ENCODE results near the gene PCCA. TPM values are rescaled to one million over a fixed set of nuclear protein-coding genes. Genes with fewer than 3 reads are reported as not detected.

PCCA gene
- total and polyA plus RNA-seq, 2 donors from 2014 or later, result 86.2 to 222 TPM

- Histone ChIP-seq H3K9me3 (ENCODE audit: control insufficient read depth in 2 of 3, insufficient read depth in 1 of 3, low read length in 3 of 3) (peaks cover 0 to 2% (median 0%) of the 10 kb centered on the region in 3 donors), H3K4me3 (ENCODE audit: low read length in 3 of 3) (no peak overlapping the region), H3K27ac (ENCODE audit: low read depth in 2 of 2, low read length in 2 of 2) (no peak overlapping the region), H3K36me3 (ENCODE audit: control insufficient read depth in 2 of 3, insufficient read depth in 3 of 3, low read length in 3 of 3) (peaks cover 0 to 12% (median 0%) of the 10 kb centered on the region in 3 donors), H3K27me3 (ENCODE audit: control insufficient read depth, insufficient read depth, low read length) (no peaks in the 10 kb centered on the region), H3K9ac (ENCODE audit: low read length in 3 of 3) (no peak overlapping the region), H3K4me1 (ENCODE audit: control insufficient read depth in 2 of 3, insufficient read depth in 2 of 3, low read depth in 1 of 3, low read length in 3 of 3) (no peaks in the 10 kb centered on the region)
- intact Hi-C loops (cut with DNase I), result no loop called here
- no peak for TF ChIP-seq CTCF (IDR thresholded peaks at IDR 0.05; ENCODE audit: borderline replicate concordance, extremely low read depth, insufficient read depth)
- FAIRE-seq, result no peak
- no peak for DNase-seq
Measured at GRCh38 chr13:100344544-100344943, 255.7 kb downstream of the PCCA start.

GRCh38 chr13:100347968-100348367 is 259.1 kb downstream of the PCCA start:
- DNase-seq, result peak in 1 of 5 donors; percentile 7
- no peak for TF ChIP-seq CTCF (IDR thresholded peaks at IDR 0.05; ENCODE audit: borderline replicate concordance, extremely low read depth, insufficient read depth)
- Histone ChIP-seq H3K4me3 (ENCODE audit: low read length in 3 of 3) (no peak overlapping the region), H3K9me3 (ENCODE audit: control insufficient read depth in 2 of 3, insufficient read depth in 1 of 3, low read length in 3 of 3) (peaks cover 0 to 2% (median 0%) of the 10 kb centered on the region in 3 donors), H3K36me3 (ENCODE audit: control insufficient read depth in 2 of 3, insufficient read depth in 3 of 3, low read length in 3 of 3) (peaks cover 0 to 5% (median 0%) of the 10 kb centered on the region in 3 donors), H3K27ac (ENCODE audit: low read depth in 2 of 2, low read length in 2 of 2) (no peak overlapping the region), H3K4me1 (ENCODE audit: control insufficient read depth in 2 of 3, insufficient read depth in 2 of 3, low read depth in 1 of 3, low read length in 3 of 3) (peaks cover 0 to 2% (median 0%) of the 10 kb centered on the region in 3 donors), H3K27me3 (ENCODE audit: control insufficient read depth, insufficient read depth, low read length) (no peaks in the 10 kb centered on the region), H3K9ac (ENCODE audit: low read length in 3 of 3) (no peak overlapping the region)
- intact Hi-C loops (cut with DNase I), result no loop called here
- no peak for FAIRE-seq

DNA sequence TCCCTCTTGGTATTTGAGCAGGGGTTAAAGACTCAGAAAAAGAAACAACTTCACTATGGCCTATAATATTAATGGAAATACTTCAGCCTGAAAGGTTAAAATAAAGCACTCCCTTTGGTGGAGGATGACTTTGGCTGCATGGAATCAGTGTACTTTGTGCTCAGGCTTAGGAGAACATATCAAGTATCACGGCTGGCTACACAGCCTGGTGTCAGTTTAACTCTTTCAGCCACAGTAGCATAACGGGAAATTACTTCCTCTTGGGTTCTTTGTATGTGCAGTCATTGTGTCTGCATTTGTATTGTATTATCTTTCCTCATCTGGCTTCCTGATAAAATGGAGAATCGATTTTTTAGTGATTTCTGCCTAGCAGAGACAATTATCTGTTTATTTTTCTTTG is 260.7 kb downstream of the PCCA start:
- DNase-seq (peak in 2 of 5 donors; percentile 39 to 49), FAIRE-seq (no peak)
- Histone ChIP-seq H3K27me3 (ENCODE audit: control insufficient read depth, insufficient read depth, low read length) (no peaks in the 10 kb centered on the region), H3K9me3 (ENCODE audit: control insufficient read depth in 2 of 3, insufficient read depth in 1 of 3, low read length in 3 of 3) (peaks cover 0 to 2% (median 0%) of the 10 kb centered on the region in 3 donors), H3K4me1 (ENCODE audit: control insufficient read depth in 2 of 3, insufficient read depth in 2 of 3, low read depth in 1 of 3, low read length in 3 of 3) (peaks cover 0 to 2% (median 0%) of the 10 kb centered on the region in 3 donors), H3K36me3 (ENCODE audit: control insufficient read depth in 2 of 3, insufficient read depth in 3 of 3, low read length in 3 of 3) (peaks cover 0 to 4% (median 0%) of the 10 kb centered on the region in 3 donors), H3K9ac (ENCODE audit: low read length in 3 of 3) (no peak overlapping the region), H3K4me3 (ENCODE audit: low read length in 3 of 3) (no peak overlapping the region), H3K27ac (ENCODE audit: low read depth in 2 of 2, low read length in 2 of 2) (no peak overlapping the region)
- no peak for TF ChIP-seq CTCF (IDR thresholded peaks at IDR 0.05; ENCODE audit: borderline replicate concordance, extremely low read depth, insufficient read depth)
- intact Hi-C loops (cut with DNase I), result no loop called here

- no peaks in the 10 kb centered on the region for H3K36me3 ChIP-seq (ENCODE audit: control insufficient read depth in 2 of 3, insufficient read depth in 3 of 3, low read length in 3 of 3)
- H3K4me3 ChIP-seq (ENCODE audit: low read length in 3 of 3), result no peak overlapping the region
- peaks cover 0 to 2% (median 0%) of the 10 kb centered on the region in 3 donors for H3K4me1 ChIP-seq (ENCODE audit: control insufficient read depth in 2 of 3, insufficient read depth in 2 of 3, low read depth in 1 of 3, low read length in 3 of 3)
- FAIRE-seq, result no peak
- no peaks in the 10 kb centered on the region for H3K9me3 ChIP-seq (ENCODE audit: control insufficient read depth in 2 of 3, insufficient read depth in 1 of 3, low read length in 3 of 3)
- no peaks in the 10 kb centered on the region for H3K27me3 ChIP-seq (ENCODE audit: control insufficient read depth, insufficient read depth, low read length)
- intact Hi-C loops (cut with DNase I), result no loop called here
- H3K9ac ChIP-seq (ENCODE audit: low read length in 3 of 3), result no peak overlapping the region
- no peak for TF ChIP-seq CTCF (IDR thresholded peaks at IDR 0.05; ENCODE audit: borderline replicate concordance, extremely low read depth, insufficient read depth)
- no peak for DNase-seq
- H3K27ac ChIP-seq (ENCODE audit: low read depth in 2 of 2, low read length in 2 of 2), result no peak overlapping the region
Measured at GRCh38 chr13:100350601-100351000, 261.7 kb downstream of the PCCA start.
